ENCODE results near the gene BMX.
A peak's percentile ranks its signal among the peaks of the same experiment; 100 is the strongest.

The BMX gene

GRCh38 chrX:15500497-15500966 is at the start of gene BMX:
TSS of gene BMX (plus strand) at chrX:15500807. CDS start at chrX:15508354, 7,547 bp downstream.
- DNase-seq (ENCODE audit: low read depth), result no peak

GRCh38 chrX:15451913-15452312 is 48.7 kb upstream of the BMX start:
- DNase-seq (ENCODE audit: low read depth), result no peak
- H3K4me3 ChIP-seq (ENCODE audit: control insufficient read depth, low read depth, low read length), result no peak overlapping the region
- TF ChIP-seq CTCF (IDR thresholded peaks at IDR 0.05; ENCODE audit: control insufficient read depth, insufficient read depth, low read depth, low read length, missing control alignments), result no peak

More at GRCh38 chrX:15500497-15500966, at the start of gene BMX:
- no peak within 1 kb of the TSS for H3K4me3 ChIP-seq (ENCODE audit: control insufficient read depth, low read depth, low read length)
- TF ChIP-seq CTCF (IDR thresholded peaks at IDR 0.05; ENCODE audit: control insufficient read depth, insufficient read depth, low read depth, low read length, missing control alignments), result no peak

GRCh38 chrX:15464704-15465103 is 35.9 kb upstream of the BMX start:
- H3K4me3 ChIP-seq (ENCODE audit: control insufficient read depth, low read depth, low read length), result no peak overlapping the region

GRCh38 chrX:15465347-15465746 is 35.3 kb upstream of the BMX start:
- no peak for TF ChIP-seq CTCF (IDR thresholded peaks at IDR 0.05; ENCODE audit: control insufficient read depth, insufficient read depth, low read depth, low read length, missing control alignments)
- no peak overlapping the region for H3K4me3 ChIP-seq (ENCODE audit: control insufficient read depth, low read depth, low read length)
- no peak for DNase-seq (ENCODE audit: low read depth)

More at GRCh38 chrX:15464704-15465103, 35.9 kb upstream of the BMX start:
- no peak for TF ChIP-seq CTCF (IDR thresholded peaks at IDR 0.05; ENCODE audit: control insufficient read depth, insufficient read depth, low read depth, low read length, missing control alignments)
- no peak for DNase-seq (ENCODE audit: low read depth)

- no peak for DNase-seq (ENCODE audit: low read depth)
- TF ChIP-seq CTCF (IDR thresholded peaks at IDR 0.05; ENCODE audit: control insufficient read depth, insufficient read depth, low read depth, low read length, missing control alignments), result peak; percentile 21
- no peak overlapping the region for H3K4me3 ChIP-seq (ENCODE audit: control insufficient read depth, low read depth, low read length)
Measured at GRCh38 chrX:15465896-15466651, 34.5 kb upstream of the BMX start.

GRCh38 chrX:15468036-15468435 is 32.6 kb upstream of the BMX start:
- TF ChIP-seq CTCF (IDR thresholded peaks at IDR 0.05; ENCODE audit: control insufficient read depth, insufficient read depth, low read depth, low read length, missing control alignments), result peak; percentile 51
- DNase-seq (ENCODE audit: low read depth), result peak; percentile 35
- no peak overlapping the region for H3K4me3 ChIP-seq (ENCODE audit: control insufficient read depth, low read depth, low read length)

Measured in AG09309 (cell line).